HUES6 (cell line): Measurements from ENCODE around the gene TASOR.
"Not testable (repeated sequence)": the region's sequence is repeated elsewhere in the genome, so short reads cannot be mapped to it uniquely, and the experiment has no call there.

Experiments used
- H3K27ac ChIP-seq: 2 replicates; pipeline ENCODE4 v1.7.0; 2013; ENCODE audit warnings: low read depth, mild to moderate bottlenecking, low read length, inconsistent platforms
- H3K27me3 ChIP-seq: 2 replicates; pipeline ENCODE4 v1.6.1; 2013; ENCODE audit warnings: low read length; ENCODE audit not compliant: control insufficient read depth, insufficient read depth
- H3K36me3 ChIP-seq: 2 replicates; pipeline ENCODE4 v1.6.1; 2013; ENCODE audit warnings: low read length; ENCODE audit not compliant: control insufficient read depth, insufficient read depth
- H3K4me1 ChIP-seq: 2 replicates; pipeline ENCODE4 v1.6.1; 2013; ENCODE audit warnings: low read length; ENCODE audit not compliant: control insufficient read depth, insufficient read depth
- H3K4me3 ChIP-seq: 2 replicates; pipeline ENCODE4 v1.5.1; 2013; ENCODE audit warnings: low read depth, low read length
- H3K9ac ChIP-seq: one replicate; pipeline ENCODE4 v1.6.1; 2013; ENCODE audit warnings: mild to moderate bottlenecking, low read length
- H3K9me3 ChIP-seq: 2 replicates; pipeline ENCODE4 v1.6.1; 2013; ENCODE audit warnings: low read depth, low read length; ENCODE audit not compliant: control insufficient read depth, insufficient read depth

Gene TASOR

DNA sequence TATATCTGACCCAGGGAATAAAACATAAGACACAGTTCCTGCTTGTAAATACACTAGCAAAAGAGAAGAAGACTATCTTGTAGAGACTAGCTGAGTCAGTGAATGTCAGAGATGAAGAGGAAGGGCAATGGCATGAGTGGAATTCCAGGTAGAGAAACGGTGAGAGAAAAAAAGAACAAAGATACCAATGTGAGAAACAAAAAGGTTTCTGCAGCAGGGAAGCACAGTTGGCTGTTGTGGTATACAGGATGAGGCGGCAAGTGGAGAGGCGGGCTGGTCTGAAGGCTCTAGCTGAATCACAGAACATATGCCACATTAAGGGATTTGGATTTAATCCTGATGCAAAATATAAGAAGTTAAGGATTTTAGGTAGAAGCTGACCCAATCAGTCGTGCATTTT lies 17.1 kb upstream of the TASOR start:
- no peak overlapping the region for H3K9ac ChIP-seq
- H3K4me1 ChIP-seq: 0 out of 2 replicates have a peak, but pooled peaks cover 8% of the 10 kb centered on the region

DNA sequence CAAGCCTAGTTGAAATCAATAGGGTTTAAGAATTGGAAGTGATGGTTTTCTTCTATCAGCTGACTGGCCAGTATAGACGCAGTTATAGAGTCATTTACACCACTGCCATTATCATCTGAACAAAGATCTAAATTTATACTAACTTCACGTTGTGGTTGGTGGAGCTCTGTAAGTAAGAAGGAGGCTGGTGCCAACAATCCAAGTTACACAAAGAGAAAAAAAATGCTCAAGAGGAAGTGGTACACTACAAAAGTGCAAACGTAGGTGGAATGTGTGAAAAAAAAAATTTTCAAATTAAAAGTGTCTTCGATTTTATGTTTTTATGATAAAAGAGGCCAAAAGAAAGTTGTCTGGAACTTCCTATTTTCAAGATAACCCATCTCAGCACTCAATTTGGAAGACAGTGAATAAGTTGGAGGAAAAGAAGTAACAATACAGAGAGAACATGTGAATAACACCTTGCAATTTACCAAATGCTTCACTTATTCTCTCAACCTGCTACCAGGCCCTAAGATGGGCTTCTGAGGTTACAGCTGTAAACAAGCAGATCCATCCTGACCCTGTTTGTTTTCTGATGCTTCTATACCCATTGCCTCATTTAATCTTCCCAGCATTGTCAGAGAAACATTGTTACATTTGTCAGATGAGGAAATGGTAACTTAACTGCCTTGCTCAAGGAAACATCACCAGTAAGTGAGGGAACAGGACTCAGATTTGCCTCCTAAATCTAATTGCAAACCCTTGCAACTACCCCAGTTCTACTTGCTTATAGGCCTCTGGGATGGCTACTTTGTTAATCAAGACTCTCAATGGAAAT lies 12.0 kb upstream of the TASOR start:
- Histone ChIP-seq H3K4me1 (0 out of 2 replicates have a peak, but pooled peaks cover 2% of the 10 kb centered on the region), H3K36me3 (no peaks in the 10 kb centered on the region), H3K4me3 (no peak overlapping the region), H3K9me3 (no peaks in the 10 kb centered on the region), H3K27ac (no peak overlapping the region), H3K9ac (no peak overlapping the region), H3K27me3 (no peaks in the 10 kb centered on the region)

More for the DNA sequence above, 17.1 kb upstream of the TASOR start:
- Histone ChIP-seq H3K9me3 (no peaks in the 10 kb centered on the region), H3K4me3 (no peak overlapping the region), H3K27me3 (no peaks in the 10 kb centered on the region), H3K27ac (no peak overlapping the region), H3K36me3 (no peaks in the 10 kb centered on the region)

DNA sequence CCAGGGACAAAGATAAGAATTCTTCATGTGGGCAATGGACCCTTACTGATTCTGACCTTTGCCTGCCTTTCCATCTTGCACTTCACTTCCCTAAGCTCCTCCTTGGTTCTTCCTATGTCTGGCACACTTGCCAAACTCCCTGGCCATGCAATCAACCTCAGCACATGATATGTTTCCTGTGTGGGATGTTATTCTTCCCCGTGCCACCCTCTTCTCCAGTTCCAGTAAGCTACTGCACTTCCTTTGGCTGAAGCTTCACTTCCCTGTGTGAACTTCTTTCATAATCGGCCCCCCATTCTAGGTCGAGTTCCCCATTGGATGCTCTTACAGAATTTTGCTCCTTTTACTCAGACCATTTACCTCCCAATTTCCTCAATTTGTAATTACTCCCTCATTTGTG lies 10.7 kb upstream of the TASOR start:
- H3K4me3 ChIP-seq: no peak overlapping the region
- no peak overlapping the region for H3K9ac ChIP-seq
- H3K4me1 ChIP-seq: no peaks in the 10 kb centered on the region
- no peaks in the 10 kb centered on the region for H3K36me3 ChIP-seq
- no peak overlapping the region for H3K27ac ChIP-seq
- H3K27me3 ChIP-seq: no peaks in the 10 kb centered on the region
- no peaks in the 10 kb centered on the region for H3K9me3 ChIP-seq

DNA sequence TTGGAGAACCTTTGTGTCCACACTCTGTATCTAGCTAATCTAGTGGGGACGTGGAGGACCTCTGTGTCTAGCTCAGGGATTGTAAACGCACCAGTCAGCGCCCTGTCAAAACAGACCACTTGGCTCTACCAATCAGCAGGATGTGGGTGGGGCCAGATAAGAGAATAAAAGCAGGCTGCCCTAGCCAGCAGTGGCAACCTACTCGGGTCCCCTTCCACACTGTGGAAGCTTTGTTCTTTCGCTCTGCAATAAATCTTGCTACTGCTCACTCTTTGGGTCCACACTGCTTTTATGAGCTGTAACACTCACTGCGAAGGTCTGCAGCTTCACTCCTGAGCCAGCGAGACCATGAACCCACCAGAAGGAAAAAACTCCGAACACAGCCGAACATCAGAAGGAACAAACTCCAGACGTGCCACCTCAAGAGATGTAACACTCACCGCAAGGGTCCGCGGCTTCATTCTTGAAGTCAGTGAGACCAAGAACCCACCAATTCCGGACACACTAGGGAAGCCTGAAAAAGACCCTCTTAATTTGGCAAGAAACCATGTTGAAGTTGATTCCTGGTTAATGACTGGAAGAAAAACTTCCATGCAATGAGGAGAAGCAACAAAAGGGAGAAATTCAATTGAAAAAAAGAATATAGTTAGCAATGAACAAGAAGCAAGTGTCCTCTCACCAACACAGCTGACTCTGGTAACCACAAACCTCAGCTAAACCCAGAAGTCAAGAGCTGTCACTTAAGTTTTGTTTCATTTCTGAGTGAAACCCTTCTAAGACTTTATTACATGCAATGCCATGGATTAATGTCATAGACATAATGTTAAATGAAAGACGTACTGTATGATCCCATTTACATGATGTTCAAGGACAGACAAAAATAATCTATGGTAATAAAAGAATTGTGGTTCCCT lies 9.7 kb upstream of the TASOR start:
- H3K27ac ChIP-seq, H3K4me1 ChIP-seq, H3K9ac ChIP-seq, H3K4me3 ChIP-seq, H3K27me3 ChIP-seq, H3K9me3 ChIP-seq, H3K36me3 ChIP-seq: not testable (repeated sequence)

DNA sequence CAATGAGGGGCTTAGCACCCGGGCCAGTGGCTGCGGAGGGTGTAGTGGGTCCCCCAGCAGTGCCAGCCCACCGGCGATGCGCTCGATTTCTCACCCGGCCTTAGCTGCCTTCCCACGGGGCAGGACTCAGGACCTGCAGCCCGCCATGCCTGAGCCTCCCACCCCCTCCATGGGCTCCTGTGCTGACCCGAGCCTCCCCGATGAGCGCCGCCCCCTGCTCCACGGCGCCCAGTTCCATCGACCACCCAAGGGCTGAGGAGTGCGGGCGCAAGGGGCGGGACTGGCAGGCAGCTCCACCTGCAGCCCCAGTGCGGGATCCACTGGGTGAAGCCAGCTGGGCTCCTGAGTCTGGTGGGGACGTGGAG lies 8.9 kb upstream of the TASOR start:
- not testable (repeated sequence) for H3K4me1 ChIP-seq, H3K4me3 ChIP-seq, H3K27ac ChIP-seq, H3K9ac ChIP-seq, H3K27me3 ChIP-seq, H3K36me3 ChIP-seq, H3K9me3 ChIP-seq

DNA sequence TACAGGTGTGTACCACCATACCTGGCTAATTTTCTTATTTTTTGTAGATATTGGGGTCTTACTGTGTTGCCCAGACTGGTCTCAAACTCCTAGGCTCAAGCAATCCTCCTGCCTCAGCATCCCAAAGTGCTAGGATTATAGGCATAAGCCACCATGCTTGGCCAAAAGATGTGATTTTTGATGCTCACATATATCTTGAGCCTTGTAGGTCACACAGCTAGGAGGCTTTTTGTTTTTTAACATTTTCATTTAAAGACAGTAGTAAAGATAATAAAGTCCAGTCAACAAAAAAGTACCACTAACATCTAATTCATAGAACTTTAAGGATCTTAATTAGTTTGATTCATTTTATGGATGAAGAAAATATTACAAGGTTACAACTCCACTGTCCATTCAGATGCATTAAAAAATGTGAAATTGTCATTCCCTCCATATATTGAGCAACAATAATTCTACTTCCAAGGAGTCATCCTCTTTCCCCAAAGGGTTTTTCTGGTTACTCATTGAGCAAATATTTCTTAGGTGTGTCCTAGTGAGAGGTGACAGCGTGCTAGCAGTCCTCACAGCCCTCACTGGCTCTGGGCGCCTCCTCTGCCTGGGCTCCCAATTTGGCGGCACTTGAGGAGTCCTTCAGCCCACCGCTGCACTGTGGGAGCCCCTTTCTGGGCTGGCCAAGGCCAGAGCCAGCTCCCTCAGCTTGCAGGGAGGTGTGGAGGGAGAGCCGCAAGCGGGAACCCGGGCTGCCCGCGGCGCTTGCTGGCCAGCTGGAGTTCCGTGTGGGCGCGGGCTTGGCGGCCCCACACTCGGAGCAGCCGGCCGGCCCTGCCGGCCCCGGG lies 8.3 kb upstream of the TASOR start:
- no peaks in the 10 kb centered on the region for H3K4me1 ChIP-seq
- no peak overlapping the region for H3K4me3 ChIP-seq
- H3K36me3 ChIP-seq: no peaks in the 10 kb centered on the region
- H3K27ac ChIP-seq: no peak overlapping the region
- H3K27me3 ChIP-seq: no peaks in the 10 kb centered on the region
- no peaks in the 10 kb centered on the region for H3K9me3 ChIP-seq
- no peak overlapping the region for H3K9ac ChIP-seq

DNA sequence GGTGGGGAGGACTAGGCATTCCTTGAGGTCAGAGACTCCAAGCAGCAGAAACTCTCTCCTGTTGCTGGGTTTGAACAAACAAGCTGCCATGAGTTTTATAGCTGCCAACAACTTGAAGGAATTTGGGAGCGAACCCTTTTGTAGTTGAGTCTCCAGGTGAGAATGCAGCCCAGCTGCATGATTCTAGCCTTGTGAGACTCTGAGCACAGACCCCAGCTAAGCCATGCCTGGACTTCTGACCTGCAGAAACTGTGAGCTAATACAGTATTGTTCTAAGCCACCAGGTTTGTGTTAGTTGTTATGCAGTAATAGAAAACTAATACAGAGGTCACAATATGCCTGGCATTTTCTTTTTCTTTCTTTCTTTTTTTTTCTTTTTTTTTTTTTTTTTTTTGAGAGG lies 6.2 kb upstream of the TASOR start:
- Histone ChIP-seq H3K36me3 (no peaks in the 10 kb centered on the region), H3K27me3 (peaks cover 3% of the 10 kb centered on the region; the same call in 1 of the 2 replicates), H3K9me3 (peaks cover 1% of the 10 kb centered on the region; the same call in 1 of the 2 replicates), H3K4me1 (no peaks in the 10 kb centered on the region), H3K9ac (no peak overlapping the region), H3K4me3 (no peak overlapping the region), H3K27ac (no peak overlapping the region)

DNA sequence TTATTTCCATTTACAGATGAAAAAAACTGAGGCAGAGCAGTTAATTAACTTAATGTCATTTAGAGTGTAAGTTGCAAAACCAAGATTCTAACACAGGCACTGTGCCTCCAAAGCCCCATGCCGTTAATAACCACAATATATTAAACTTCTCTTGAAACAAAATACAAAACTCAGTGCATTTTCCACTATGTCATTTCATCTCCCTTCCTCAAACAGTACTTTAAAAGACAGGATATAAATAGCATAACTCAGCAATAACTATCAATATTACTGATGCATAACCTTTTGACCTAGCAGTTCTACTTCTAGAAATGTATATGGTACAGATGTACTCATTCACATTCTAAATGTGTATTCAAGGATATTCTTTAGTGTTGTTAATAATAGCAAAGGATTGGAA lies 5.1 kb upstream of the TASOR start:
- Histone ChIP-seq H3K9ac (no peak overlapping the region), H3K4me3 (no peak overlapping the region), H3K36me3 (no peaks in the 10 kb centered on the region), H3K27me3 (peaks cover 13% of the 10 kb centered on the region; the same call in 1 of the 2 replicates), H3K27ac (no peak overlapping the region), H3K9me3 (peaks cover 12% of the 10 kb centered on the region), H3K4me1 (no peaks in the 10 kb centered on the region)

DNA sequence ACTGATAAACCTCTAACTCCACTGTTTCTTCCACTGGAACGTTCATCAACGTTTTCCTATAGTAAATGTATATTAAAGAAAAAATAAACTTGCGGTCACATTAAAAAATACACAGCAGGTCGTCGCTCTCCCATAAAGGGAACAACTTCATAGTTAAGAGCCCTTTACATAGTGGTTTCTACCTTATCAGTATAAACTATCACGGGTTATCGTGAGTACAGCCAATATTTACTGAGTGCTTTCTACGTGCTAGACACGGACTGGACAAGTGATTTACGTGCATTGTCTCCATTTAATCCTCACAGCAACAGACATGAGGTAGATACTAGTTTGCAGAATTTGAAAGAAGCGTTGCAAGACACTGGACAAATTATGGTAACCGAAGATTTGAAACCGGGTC lies 964 bp upstream of the TASOR start:
- peaks cover 4% of the 10 kb centered on the region; the same call in 1 of the 2 replicates for H3K36me3 ChIP-seq
- no peak overlapping the region for H3K9ac ChIP-seq
- peaks cover 12% of the 10 kb centered on the region for H3K9me3 ChIP-seq
- H3K27ac ChIP-seq: no peak overlapping the region
- H3K27me3 ChIP-seq: peaks cover 13% of the 10 kb centered on the region; the same call in 1 of the 2 replicates
- H3K4me1 ChIP-seq: peaks cover 23% of the 10 kb centered on the region
- H3K4me3 ChIP-seq: no peak overlapping the region

DNA sequence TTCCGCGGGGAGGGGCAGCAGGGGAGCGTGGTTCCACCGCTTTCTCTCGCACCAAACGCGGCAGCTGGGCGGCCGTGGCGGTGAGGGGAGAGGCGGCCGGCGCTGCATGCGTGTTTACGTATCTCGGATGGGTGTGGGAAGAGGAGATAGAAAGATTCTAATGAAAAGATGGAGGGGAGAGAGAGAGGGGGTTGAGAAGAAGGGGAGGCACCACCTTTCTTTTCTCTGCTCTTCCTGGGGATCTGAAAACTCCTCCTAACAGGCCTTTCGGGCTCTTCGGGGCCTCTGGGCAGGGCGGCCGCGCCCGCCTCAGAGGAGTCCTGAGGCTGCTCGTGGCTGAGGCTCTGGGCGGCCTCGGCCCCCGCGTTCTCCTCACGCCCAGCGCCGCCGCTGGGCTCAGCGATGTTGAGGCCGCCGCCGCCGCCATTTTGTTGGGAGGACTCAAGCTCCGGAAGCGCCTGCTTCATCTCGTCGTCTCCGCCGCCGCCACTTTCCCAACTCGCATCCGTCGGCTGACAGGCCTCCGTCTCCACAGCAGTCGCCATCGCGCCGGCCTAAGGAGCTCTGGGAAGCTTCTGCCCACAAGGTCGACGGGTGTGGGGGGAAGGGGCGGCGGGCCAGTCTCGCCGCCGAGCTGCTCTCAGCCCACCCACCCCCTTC lies 473 bp downstream of the TASOR start:
- Histone ChIP-seq H3K27ac (peak overlapping the region; percentile 100), H3K36me3 (peaks cover 4% of the 10 kb centered on the region; the same call in 1 of the 2 replicates), H3K4me3 (peak overlapping the region; percentile 89), H3K9ac (peak overlapping the region; percentile 96), H3K4me1 (peaks cover 23% of the 10 kb centered on the region), H3K9me3 (peaks cover 12% of the 10 kb centered on the region), H3K27me3 (peaks cover 13% of the 10 kb centered on the region; the same call in 1 of the 2 replicates)
